Keratinocyte (primary cell): ENCODE measurements around the gene CC2D2A. TPM values are rescaled to one million over a fixed set of nuclear protein-coding genes. Genes with fewer than 3 reads are reported as not detected.
A peak's percentile ranks its signal among the peaks of the same experiment; 100 is the strongest.

Experiments used
- DNase-seq: peaks from one replicate; pipeline ENCODE4 v3.0.0-alpha.2; 2011; ENCODE audit warnings: low read depth, missing footprints, low spot score
- FAIRE-seq: peaks from 2 replicates; lab custom pipeline; 2011; peaks lifted over from hg19 to GRCh38; lab: Jason Lieb, UNC
- H2AFZ ChIP-seq: 2 replicates; pipeline ENCODE4 v1.6.0; 2012; ENCODE audit warnings: low read length, control low read depth, inconsistent platforms; ENCODE audit not compliant: control insufficient read depth
- H3K27ac ChIP-seq: 2 replicates; pipeline ENCODE4 v1.5.1; 2011; ENCODE audit warnings: low read length; ENCODE audit not compliant: control insufficient read depth, insufficient read depth
- H3K27me3 ChIP-seq: 3 replicates; pipeline ENCODE4 v1.6.0; 2011; ENCODE audit warnings: low read length; ENCODE audit not compliant: control insufficient read depth, insufficient read depth; ENCODE audit errors: extremely low read depth
- H3K36me3 ChIP-seq, 2 experiments: 2 replicates in 1 of 2; 3 replicates in 1 of 2; pipeline ENCODE4 v1.5.1; 2011; ENCODE audit warnings: low read length in 2 of 2, mild to moderate bottlenecking in 1 of 2; ENCODE audit not compliant: control insufficient read depth in 2 of 2, insufficient read depth in 2 of 2; ENCODE audit errors: extremely low read depth in 1 of 2
- H3K4me1 ChIP-seq: 3 replicates; pipeline ENCODE4 v1.5.1; 2011; ENCODE audit warnings: low read length; ENCODE audit not compliant: control insufficient read depth, insufficient read depth; ENCODE audit errors: extremely low read depth
- H3K4me2 ChIP-seq: 3 replicates; pipeline ENCODE4 v1.6.0; 2011; ENCODE audit warnings: low read depth, low read length; ENCODE audit not compliant: control insufficient read depth, insufficient read depth; ENCODE audit errors: extremely low read depth
- H3K4me3 ChIP-seq, 3 experiments: fragments of 200-600 bp in 1 of 3; sonication (generic) in 1 of 3; 2 replicates in 2 of 3; 3 replicates in 1 of 3; pipeline ENCODE4 v1.5.1; 2011 to 2016; ENCODE audit warnings: low read length in 3 of 3, mild to moderate bottlenecking in 3 of 3, control low read depth in 2 of 3, inconsistent platforms in 1 of 3, low read depth in 1 of 3, mixed read lengths in 1 of 3, mixed run types in 1 of 3, moderate library complexity in 1 of 3; ENCODE audit not compliant: control insufficient read depth in 2 of 3, insufficient read depth in 2 of 3; ENCODE audit errors: extremely low read depth in 1 of 3
- H3K79me2 ChIP-seq: 2 replicates; pipeline ENCODE4 v1.6.0; 2012; ENCODE audit warnings: low read length; ENCODE audit not compliant: control insufficient read depth, insufficient read depth
- H3K9ac ChIP-seq: 3 replicates; pipeline ENCODE4 v1.6.0; 2011; ENCODE audit warnings: low read length; ENCODE audit not compliant: control insufficient read depth, insufficient read depth; ENCODE audit errors: extremely low read depth
- H3K9me1 ChIP-seq: 3 replicates; pipeline ENCODE4 v1.6.0; 2011; ENCODE audit warnings: low read length; ENCODE audit not compliant: control insufficient read depth, insufficient read depth; ENCODE audit errors: extremely low read depth
- H3K9me3 ChIP-seq: 2 replicates; pipeline ENCODE4 v1.5.1; 2012; ENCODE audit warnings: low read depth, low read length; ENCODE audit not compliant: control insufficient read depth
- H4K20me1 ChIP-seq: 3 replicates; pipeline ENCODE4 v1.6.0; 2011; ENCODE audit warnings: low read length; ENCODE audit not compliant: control insufficient read depth, insufficient read depth; ENCODE audit errors: extremely low read depth
- CTCF ChIP-seq, 3 experiments: IDR thresholded peaks in 1 of 3; conservative IDR thresholded peaks in 1 of 3; optimal IDR thresholded peaks in 1 of 3; 2 replicates in 2 of 3; 3 replicates in 1 of 3; pipeline versions ENCODE3 to v1.5.1; 2011; ENCODE audit warnings: low read length in 3 of 3, mild to moderate bottlenecking in 3 of 3, moderate library complexity in 2 of 3, control low read depth in 1 of 3, inconsistent platforms in 1 of 3; ENCODE audit not compliant: insufficient read depth in 2 of 3; ENCODE audit errors: extremely low read depth in 1 of 3
- EZH2 ChIP-seq: IDR thresholded peaks from one replicate; pipeline ENCODE4 v1.6.1; 2012; ENCODE audit warnings: inconsistent platforms, mild to moderate bottlenecking, low read length, moderate library complexity
- dilution Hi-C: fragments of 300-500 bp; cut with MboI; formaldehyde crosslinking; loops from one replicate; pipeline ENCODE4 v1.7.0; 2020; ENCODE audit warnings: low sequenced_read_pairs; ENCODE audit not compliant: extremely low pct_ligation_motif_present
- polyA minus RNA-seq, 3 experiments: library from RNA; depleted of rRNA, polyadenylated mRNA; stranded (reverse); fragments of >200 nt; gene quantifications; 1 replicate in 1 of 3; 2 replicates in 1 of 3; 3 replicates in 1 of 3; pipeline ENCODE4 v1.2.3, GENCODE V29; 2011
- polyA plus RNA-seq, 5 experiments: library from polyadenylated mRNA; depleted of rRNA in 3 of 5; stranded (reverse) in 3 of 5; stranded (forward) in 1 of 5; unstranded in 1 of 5; fragments of >200 nt; gene quantifications; 1 replicate in 1 of 5; 2 replicates in 3 of 5; 3 replicates in 1 of 5; pipeline versions ENCODE4 v1.2.1 to v1.2.3, GENCODE V29; 2011 to 2012; ENCODE audit warnings: missing spikeins in 2 of 5, low read depth in 1 of 5, low replicate concordance in 1 of 5

CC2D2A gene
- polyA plus RNA-seq (5.9 to 11.8 TPM (median 8.9 TPM) in 3 replicates), polyA minus RNA-seq (4.1 to 10.6 TPM (median 4.9 TPM) in 3 replicates)
- 1.7 TPM for polyA plus RNA-seq (2011; ENCODE audit: low read depth)
- polyA plus RNA-seq (2011; cell fraction: cytosol; rRNA removed), result 8.3 and 10.1 TPM in 2 replicates
- polyA plus RNA-seq (2011; cell fraction: nucleus; rRNA removed), result 14.7 and 15.2 TPM in 2 replicates
- 1.2 and 6.1 TPM in 2 replicates for polyA plus RNA-seq (2012; ENCODE audit: low replicate concordance)
- polyA minus RNA-seq (2011; cell fraction: cytosol; rRNA and poly(A)+ RNA removed), result 6.3 TPM
- polyA minus RNA-seq (2011; cell fraction: nucleus; rRNA and poly(A)+ RNA removed), result 4.4 and 8.9 TPM in 2 replicates

GRCh38 chr4:15469402-15470127 is at the start of gene CC2D2A:
Gene CC2D2A (plus strand): TSS chr4:15469882. CDS start chr4:15475933, 6,051 bp downstream.
- DNase-seq, result no peak
- Histone ChIP-seq H3K9me1 (no peaks in the 10 kb centered on the region), H3K4me3 (peak within 1 kb of the TSS in 2 of 3 experiments; percentile 17 to 29), H3K4me2 (peak within 1 kb of the TSS; percentile 55), H3K9ac (no peak within 1 kb of the TSS), H3K27ac (no peak within 1 kb of the TSS), H4K20me1 (no peaks in the 10 kb centered on the region), H3K9me3 (no peaks in the 10 kb centered on the region), H2AFZ (no peak within 1 kb of the TSS), H3K4me1 (no peaks in the 10 kb centered on the region), H3K27me3 (no peaks in the 10 kb centered on the region), H3K79me2 (no peaks in the 10 kb centered on the region), H3K36me3 (no peaks in the 10 kb centered on the region)
- FAIRE-seq, result no peak
- TF ChIP-seq CTCF (optimal IDR thresholded peaks at IDR 0.05 in 1 of 3, IDR thresholded peaks at IDR 0.05 in 1 of 3, conservative IDR thresholded peaks at IDR 0.05 in 1 of 3; ENCODE audit: extremely low read depth in 1 of 3, insufficient read depth in 2 of 3, low read length in 3 of 3) (no peak), EZH2 (no peak)
- dilution Hi-C loops, result loop anchor here (25.0 kb wide), 1 partner anchor 232 kb away; no protein-coding TSS in a partner anchor

- dilution Hi-C loops, result no loop called here
- no peak for DNase-seq
- TF ChIP-seq EZH2, result no peak
- TF ChIP-seq CTCF (optimal IDR thresholded peaks at IDR 0.05 in 1 of 3, IDR thresholded peaks at IDR 0.05 in 1 of 3, conservative IDR thresholded peaks at IDR 0.05 in 1 of 3; ENCODE audit: extremely low read depth in 1 of 3, insufficient read depth in 2 of 3, low read length in 3 of 3), result no peak
Observed at GRCh38 chr4:15420642-15421041, 49.0 kb upstream of the CC2D2A start.

More at GRCh38 chr4:15420642-15421041, 49.0 kb upstream of the CC2D2A start:
- no peak overlapping the region for H3K4me3 ChIP-seq
- H3K9me1 ChIP-seq, result no peaks in the 10 kb centered on the region
- peaks cover 17% of the 10 kb centered on the region for H3K4me1 ChIP-seq
- H4K20me1 ChIP-seq, result no peaks in the 10 kb centered on the region
- no peak overlapping the region for H3K4me2 ChIP-seq
- H3K9me3 ChIP-seq, result no peaks in the 10 kb centered on the region
- no peak for FAIRE-seq
- H3K27ac ChIP-seq, result no peak overlapping the region
- no peak overlapping the region for H2AFZ ChIP-seq
- no peak overlapping the region for H3K9ac ChIP-seq
- H3K27me3 ChIP-seq, result no peaks in the 10 kb centered on the region
- H3K36me3 ChIP-seq, result no peaks in the 10 kb centered on the region
- H3K79me2 ChIP-seq, result no peaks in the 10 kb centered on the region
